Choroid plexus epithelial cell (primary cell): ENCODE data around the gene LDLR.
A peak's percentile ranks its signal among the peaks of the same experiment; 100 is the strongest.
"Not testable (repeated sequence)": the region's sequence is repeated elsewhere in the genome, so short reads cannot be mapped to it uniquely, and the experiment has no call there.

Experiments
- DNase-seq: peaks from one replicate; pipeline ENCODE4 v3.0.0-alpha.2; 2010; ENCODE audit warnings: low read depth
- H3K4me3 ChIP-seq: 2 replicates; pipeline ENCODE4 v1.5.1; 2011; ENCODE audit warnings: low read depth, mild to moderate bottlenecking, control low read depth, low read length, moderate library complexity
- TF ChIP-seq, protein P1 (sequence below): conservative IDR thresholded peaks from 2 replicates; pipeline ENCODE4 v1.5.1; 2011; ENCODE audit warnings: low read depth, mild to moderate bottlenecking, control low read depth, inconsistent platforms, low read length, moderate library complexity

The LDLR gene

DNA sequence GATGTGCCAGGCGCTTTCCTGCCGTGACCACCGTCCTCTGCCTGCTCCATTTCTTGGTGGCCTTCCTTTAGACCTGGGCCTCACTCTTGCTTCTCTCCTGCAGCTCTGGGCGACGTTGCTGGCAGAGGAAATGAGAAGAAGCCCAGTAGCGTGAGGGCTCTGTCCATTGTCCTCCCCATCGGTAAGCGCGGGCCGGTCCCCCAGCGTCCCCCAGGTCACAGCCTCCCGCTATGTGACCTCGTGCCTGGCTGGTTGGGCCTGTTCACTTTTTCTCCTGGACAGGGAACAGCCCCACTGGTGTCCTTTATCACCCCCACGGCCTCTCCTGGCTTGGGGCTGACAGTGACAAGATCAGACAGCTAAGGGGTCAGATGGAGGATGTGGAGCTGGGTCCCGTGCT is 38.6 kb downstream of the LDLR start:
- DNase-seq: no peak
- TF ChIP-seq, protein P1, sequence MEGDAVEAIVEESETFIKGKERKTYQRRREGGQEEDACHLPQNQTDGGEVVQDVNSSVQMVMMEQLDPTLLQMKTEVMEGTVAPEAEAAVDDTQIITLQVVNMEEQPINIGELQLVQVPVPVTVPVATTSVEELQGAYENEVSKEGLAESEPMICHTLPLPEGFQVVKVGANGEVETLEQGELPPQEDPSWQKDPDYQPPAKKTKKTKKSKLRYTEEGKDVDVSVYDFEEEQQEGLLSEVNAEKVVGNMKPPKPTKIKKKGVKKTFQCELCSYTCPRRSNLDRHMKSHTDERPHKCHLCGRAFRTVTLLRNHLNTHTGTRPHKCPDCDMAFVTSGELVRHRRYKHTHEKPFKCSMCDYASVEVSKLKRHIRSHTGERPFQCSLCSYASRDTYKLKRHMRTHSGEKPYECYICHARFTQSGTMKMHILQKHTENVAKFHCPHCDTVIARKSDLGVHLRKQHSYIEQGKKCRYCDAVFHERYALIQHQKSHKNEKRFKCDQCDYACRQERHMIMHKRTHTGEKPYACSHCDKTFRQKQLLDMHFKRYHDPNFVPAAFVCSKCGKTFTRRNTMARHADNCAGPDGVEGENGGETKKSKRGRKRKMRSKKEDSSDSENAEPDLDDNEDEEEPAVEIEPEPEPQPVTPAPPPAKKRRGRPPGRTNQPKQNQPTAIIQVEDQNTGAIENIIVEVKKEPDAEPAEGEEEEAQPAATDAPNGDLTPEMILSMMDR: no peak
- H3K4me3 ChIP-seq: no peak overlapping the region

DNA sequence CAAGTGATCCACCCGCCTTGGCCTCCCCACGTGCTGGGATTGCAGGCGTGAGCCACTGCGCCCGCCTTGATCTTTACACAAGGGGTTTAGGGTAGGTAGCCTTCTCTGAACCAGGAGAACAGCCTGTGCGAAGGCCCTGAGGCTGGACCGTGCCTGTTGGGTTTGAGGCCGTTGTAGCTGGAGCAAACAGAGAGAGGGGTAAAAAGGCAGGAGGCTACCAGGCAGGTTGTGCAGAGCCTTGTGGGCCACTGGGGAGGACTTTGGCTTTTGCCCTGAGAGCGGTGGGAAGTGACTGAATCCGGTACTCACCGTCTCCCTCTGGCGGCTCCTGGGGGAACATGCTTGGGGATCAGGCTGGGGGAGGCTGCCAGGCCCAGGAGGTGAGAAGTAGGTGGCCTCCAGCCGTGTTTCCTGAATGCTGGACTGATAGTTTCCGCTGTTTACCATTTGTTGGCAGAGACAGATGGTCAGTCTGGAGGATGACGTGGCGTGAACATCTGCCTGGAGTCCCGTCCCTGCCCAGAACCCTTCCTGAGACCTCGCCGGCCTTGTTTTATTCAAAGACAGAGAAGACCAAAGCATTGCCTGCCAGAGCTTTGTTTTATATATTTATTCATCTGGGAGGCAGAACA is 41.7 kb downstream of the LDLR start:
- DNase-seq: peak; percentile 78
- TF ChIP-seq, protein P1: peak; percentile 90
- H3K4me3 ChIP-seq: no peak overlapping the region

DNA sequence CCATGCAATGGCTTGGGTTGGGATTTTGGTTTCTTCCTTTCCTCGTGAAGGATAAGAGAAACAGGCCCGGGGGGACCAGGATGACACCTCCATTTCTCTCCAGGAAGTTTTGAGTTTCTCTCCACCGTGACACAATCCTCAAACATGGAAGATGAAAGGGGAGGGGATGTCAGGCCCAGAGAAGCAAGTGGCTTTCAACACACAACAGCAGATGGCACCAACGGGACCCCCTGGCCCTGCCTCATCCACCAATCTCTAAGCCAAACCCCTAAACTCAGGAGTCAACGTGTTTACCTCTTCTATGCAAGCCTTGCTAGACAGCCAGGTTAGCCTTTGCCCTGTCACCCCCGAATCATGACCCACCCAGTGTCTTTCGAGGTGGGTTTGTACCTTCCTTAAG is 42.2 kb downstream of the LDLR start:
- no peak for DNase-seq
- no peak overlapping the region for H3K4me3 ChIP-seq
- TF ChIP-seq, protein P1: no peak

DNA sequence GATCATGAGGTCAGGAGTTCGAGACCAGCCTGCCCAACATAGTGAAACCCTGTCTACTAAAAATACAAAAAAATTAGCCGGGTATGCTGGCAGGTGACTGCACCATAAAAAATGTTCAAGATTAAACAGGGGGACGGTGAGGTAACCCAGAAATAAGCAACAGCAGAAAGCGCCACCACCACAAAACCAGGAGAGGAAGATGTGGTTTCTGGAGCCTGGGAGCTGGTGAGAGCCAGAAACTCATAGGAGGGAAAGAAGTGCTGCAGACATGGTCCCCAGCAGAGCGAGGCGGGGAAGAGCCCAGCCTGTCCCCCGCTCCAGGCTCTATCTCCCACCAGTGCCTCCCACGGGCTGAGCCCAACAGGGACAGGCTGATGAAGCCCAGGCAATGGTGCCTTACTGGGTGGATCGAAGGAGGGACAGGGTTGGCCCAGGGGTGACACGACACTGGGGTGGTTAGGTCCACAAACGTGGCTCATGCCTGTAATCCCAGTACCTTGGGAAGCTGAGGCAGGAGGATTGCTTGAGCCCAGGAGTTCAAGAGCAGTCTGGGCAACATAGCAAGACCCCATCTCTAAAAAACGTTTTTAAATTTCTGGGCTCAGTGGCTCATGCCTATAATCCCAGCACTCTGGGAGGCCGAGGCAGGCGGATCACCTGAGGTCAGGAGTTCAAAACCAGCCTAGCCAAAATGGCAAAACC is 47.3 kb downstream of the LDLR start:
- no peak overlapping the region for H3K4me3 ChIP-seq
- TF ChIP-seq, protein P1: no peak
- no peak for DNase-seq

DNA sequence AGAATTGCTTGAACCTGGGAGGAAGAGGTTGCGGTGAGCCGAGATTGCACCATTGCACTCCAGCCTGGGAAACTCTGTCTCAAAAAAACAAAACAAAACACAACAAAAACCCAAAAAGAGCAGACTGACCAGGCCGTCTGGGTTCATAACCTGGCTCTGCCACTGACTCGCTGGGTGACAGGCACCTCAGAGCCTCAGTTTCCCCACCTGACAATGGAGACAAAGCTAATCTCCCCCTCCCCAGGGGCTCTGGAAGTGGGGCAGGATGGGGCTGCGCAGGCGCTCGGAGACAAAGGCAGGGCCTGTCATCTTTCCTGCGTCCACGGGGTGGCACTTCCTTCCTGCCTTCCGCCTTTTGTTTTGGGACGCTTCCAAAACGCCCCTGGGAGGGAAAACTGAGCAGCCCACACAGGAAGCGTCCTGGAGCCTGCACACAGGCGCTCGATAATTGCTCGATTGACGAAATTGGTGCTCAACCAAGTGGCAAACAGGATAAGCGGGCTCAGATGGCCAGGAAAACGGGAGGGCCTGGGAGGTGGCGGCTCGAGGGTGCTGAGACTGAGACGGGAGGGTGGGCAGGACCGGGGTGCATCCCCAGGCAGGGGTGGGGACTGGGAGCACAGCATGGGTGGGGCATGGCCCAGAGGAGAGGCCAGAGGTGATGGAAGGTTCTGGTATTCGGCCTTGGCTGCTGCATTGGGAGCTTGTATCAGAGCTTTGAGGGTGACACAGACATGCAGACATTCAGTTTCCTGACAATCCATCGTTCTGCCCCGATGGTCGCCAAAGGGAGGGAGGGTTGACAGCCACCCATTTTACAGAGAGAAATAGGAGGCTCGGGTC is 48.5 kb downstream of the LDLR start:
- H3K4me3 ChIP-seq: peak overlapping the region; percentile 28
- TF ChIP-seq, protein P1: peak; percentile 85
- DNase-seq: peak; percentile 92

DNA sequence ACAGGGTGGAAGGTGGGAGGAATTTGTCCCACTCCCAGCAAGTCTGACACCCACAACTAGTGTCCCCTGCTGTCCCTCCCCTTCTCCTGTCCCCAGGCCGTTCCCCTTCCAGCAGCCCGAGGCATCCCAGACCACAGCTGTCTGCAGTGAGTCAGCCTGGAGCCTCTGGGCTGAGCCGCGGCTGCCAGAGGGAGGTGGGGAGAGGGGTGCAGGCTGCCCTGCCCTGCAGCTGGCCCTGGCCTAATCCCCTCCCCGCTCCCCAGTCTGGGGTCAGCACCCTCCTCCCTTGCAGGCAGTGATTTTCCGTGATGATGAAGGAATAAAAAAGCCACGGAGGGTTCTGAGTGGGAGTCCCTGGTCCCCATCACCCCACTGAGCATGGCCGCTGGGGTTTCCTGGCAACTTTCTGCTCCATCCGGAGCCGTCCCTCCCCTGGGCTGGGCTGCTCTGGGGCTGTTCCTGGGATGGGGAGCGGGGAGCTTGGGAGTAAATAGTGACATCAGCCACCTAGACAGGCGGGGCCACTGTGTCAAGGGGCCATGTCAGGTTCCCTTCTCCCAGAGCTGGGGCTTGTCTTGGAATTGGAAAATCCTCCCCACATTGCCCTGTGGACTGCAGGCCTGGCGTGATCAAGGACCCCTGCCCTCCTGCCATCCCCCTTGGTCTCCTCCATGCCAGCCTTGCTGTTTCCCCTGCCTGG is 49.5 kb downstream of the LDLR start:
- peak; percentile 77 for DNase-seq
- H3K4me3 ChIP-seq: no peak overlapping the region
- TF ChIP-seq, protein P1: peak; percentile 1

DNA sequence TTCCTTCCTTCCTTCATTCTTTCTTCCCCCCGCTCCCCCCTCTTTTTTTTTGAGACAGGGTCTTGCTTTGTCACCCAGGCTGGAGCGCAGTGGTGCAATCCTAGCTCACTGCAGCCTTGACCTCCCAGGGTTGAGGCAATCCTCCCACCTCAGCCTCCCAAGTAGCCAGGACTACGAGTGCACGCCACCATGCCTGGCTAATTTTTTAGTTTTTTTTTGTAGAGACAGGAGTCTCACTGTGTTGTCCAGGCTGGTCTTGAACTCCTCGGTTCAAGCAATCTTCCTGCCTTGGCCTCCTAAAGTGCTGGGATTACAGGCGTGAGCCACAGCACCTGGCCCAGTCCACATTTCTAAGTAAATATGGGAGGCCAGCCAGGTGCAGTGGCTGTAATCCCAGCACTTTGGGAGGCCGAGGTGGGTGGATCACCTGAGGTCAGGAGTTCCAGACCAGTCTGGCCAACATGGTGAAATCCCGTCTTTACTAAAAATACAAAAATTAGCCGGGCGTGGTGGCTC is 50.8 kb downstream of the LDLR start:
- not testable (repeated sequence) for DNase-seq, H3K4me3 ChIP-seq
